HG02763 (cell line): Measurements from ENCODE around the gene CCDC172.

Experiments
- ATAC-seq: cut with Tn5 transposase; IDR thresholded peaks from one replicate; pipeline ENCODE4 v1.9.1; 2021; ENCODE audit warnings: mild to moderate bottlenecking, moderate library complexity; ENCODE audit not compliant: unreplicated experiment

Gene CCDC172, protein sequence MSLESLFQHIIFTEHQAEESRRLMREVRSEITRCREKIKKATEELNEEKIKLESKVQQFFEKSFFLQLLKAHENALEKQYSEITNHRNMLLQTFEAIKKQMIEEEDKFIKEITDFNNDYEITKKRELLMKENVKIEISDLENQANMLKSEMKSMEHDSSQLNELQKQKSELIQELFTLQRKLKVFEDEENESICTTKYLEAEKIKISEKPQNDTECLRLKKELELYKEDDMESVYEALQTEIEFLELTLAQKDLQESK

DNA sequence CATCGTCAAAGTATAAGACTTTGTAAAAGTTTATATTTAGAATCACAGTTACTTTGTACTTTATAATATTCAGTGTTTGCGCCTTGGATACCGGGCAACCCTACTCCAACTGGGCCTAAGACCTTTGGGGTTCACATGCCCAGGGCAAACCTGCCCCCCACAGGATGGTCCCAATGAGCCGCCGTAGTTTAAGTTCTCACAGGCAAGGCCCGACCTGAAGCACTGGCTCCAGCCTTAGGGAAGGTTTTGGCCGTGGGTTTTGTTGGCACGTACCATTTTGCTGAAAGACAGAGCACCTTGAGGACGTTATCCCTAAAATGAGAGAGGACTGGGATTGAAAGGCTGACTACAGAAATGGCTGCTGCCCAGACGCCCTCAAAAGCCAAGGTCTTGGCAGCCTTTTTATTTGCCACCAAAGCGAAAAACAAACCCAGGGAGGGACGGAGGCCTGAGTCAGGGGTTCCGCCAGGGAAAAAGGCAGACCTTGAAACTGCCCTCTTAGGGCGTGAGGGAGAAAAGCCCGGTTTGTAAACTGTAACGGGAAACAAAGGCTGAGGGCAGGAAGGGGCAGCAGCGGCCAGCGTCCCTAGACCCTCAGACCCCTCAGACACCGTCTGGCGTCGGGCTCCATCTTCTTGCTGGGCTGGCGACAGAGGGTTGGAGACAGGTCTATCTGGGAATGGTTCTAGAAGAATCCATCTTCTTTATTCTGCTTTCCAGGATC is at the start of gene CCDC172:
Gene CCDC172, plus strand, starts transcription at position 222 of the 724 bp plus-strand sequence. CDS start 564 bp downstream, outside the sequence.
- ATAC-seq = no peak

DNA sequence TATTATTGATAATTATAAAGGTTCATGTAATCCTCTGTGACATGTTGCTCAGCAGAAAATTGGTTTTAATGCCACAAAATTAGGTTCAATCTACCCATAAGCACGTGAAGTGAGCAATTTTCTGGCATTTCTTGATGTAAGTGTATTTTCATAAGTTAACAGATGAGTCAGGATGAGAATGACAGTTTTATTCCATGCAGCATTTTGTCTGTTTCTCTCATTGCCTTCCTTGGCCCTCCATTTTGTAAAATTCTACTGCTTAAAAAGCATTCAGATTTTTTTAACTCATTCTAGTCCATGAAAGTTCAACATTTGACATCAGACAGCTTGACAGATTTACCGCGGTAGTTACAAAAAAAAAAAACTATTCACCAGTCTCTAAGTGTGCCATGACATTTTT is 47.3 kb upstream of the CCDC172 start:
- no peak for ATAC-seq

DNA sequence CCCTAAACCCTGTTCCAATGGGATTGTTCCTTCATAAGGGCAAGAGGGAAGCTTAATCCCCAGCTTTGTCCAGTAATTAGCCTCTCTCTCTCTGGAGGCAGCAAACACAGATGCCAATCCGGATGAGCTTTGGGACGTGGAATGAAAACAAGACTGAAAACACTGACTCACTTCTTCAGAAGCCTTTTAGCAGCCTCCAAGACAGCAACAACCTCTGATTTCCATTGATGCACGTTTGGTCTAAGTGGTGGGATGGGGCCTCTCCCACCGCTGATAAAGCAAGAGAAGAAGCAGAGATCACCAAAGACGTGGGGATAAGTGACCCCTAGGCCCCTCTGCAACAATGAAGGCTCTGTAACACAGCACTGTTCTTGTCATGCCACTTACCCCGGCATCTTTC is 45.4 kb upstream of the CCDC172 start:
- ATAC-seq = no peak

DNA sequence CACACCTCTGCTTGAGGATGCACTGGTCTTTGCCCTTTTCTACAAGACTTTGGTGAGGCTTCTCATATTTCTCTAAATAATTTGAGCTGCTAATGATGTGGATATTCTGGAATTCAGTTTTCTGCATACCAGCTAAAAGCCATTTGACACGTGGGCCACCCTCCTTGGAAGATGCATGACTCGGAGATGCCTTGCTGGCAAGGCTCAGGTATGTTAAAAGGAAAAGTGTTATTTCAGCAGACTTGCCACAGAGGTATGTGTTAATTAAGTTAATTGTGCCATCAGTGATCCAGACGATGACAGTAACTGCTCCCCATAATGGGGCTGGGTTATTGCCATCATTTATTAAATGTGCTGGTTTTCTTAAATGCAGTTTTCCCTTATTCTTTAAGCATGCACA is 42.5 kb upstream of the CCDC172 start:
- no peak for ATAC-seq

DNA sequence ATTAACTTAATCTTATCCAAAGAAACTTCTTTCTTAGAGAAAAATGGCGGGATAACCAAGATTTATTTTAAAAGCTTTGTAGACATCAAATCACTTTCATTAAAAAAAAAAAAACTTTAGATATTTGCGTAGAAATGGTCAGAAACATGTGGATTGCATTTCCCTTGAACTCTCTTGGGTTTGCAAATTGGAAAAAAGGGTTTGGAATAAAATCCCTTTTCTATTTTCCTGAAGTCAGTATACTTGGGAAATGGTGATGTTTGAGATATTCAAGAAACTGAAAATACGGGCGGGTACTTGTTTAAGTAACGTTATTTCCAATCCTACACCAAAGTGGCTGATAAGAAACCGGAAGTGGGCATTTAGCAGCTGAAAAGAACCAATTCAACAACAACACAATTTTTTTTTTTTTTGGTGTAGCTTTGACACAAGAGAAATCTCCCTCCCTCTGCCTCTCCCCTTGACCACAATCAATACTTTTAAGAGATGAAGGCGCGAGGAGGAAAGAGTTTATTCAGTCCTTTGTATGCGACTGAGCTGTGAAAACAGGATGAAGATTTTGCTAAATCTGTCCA is 37.5 kb upstream of the CCDC172 start:
- ATAC-seq = no peak

DNA sequence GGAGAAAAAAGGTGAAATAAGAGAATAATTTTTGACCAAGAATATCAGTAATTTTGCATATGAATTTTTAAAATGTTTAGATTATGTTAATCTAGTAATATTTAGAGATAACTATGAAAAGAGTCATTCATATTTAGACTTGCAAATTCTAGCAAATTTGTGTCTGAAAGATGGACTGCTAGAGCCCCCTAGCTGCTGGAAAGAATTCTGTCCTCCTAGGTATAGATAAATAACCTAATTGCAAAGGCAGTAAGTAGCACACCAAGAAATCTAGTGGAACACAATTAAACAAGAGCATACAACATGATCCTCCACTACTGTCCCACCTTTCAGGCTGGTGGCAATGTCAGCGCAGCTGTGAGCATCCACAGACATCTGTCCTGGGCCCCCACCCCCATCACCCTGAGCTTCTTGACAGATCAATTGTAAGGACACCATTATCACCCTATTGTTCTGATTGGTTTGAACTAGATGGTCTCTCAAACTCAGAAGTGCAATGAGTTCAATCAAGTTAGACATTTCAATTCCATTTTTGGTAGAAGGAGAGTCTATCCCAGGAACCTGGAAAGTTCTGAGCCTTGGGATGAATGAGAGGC is 36.2 kb upstream of the CCDC172 start:
- no peak for ATAC-seq

DNA sequence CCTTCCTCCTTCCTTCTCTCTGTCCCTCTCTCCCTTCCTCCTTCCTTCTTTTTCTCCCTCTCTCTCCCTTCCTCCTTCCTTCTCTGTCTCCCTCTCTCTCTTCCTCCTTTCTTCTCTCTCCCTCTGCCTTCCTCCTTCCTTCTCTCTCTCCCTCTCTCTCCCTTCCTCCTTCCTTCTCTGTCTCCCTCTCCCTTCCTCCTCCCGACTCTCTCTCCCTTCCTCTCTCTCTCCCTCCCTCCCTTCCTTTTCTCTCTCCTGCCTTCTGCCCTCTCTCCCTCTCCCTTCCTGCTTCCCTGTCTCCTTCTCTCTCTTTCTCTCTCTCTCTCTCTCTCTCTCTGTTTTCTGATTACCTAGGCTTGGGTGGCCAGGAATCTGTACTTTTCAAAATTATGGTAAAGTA is 34.6 kb upstream of the CCDC172 start:
- no peak for ATAC-seq

DNA sequence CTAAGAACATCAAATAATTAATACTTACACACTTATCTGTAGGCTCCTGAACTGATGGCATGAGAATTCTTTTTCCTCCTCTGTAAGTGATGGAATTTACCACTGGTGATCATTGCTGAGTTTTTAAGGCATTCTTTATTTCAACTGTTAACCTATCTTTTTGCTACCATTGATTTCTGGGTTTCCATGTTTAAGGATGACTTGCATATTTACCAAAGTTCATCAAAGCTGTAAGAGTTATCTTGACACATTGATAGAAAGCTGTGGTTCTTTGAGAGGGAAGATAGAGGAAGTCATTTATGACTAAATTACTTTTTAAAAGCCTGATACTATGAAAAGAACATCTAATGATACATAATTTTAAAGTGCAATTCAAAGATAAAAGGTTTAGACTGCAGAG is 31.8 kb upstream of the CCDC172 start:
- no peak for ATAC-seq

DNA sequence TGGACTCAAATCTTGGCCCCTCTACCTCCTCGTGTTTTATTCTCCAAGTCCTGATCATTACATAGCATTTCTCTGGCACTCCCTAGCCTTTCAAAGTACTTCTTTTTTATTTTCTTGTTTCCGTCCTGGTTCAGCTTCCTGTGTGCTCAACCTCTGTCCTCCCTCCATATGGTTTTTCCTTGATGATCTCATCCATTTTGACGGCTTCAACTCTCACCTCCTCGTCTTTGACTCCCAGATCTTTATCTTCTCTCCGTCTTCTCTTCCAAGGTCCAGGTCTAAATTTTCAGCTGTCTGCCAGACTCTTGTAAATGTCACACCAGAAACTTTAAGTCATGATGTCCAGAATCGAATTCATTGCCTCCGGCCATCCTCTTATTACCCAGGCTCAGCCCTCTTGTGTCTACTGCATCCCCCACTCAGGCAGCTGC is 27.9 kb upstream of the CCDC172 start:
- ATAC-seq = no peak

DNA sequence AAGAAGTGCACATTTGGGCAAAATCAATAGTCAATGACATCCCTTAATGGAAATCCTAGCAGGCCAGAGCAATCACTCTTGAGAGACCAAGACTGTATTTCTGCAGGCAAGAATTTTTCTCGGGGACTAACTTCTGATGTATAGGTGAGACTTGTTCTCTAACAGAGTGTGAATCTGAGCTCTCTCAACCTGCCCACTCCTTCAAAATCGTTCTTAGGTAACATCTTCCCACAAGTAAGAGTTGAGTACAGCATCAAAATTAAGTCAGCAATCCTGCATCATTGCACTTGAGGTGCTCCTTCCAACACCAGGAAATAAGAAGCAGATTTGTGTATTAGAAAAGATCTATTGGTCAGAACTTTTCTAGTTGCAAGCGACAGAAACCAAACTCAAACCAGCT is 25.7 kb upstream of the CCDC172 start:
- ATAC-seq = no peak

DNA sequence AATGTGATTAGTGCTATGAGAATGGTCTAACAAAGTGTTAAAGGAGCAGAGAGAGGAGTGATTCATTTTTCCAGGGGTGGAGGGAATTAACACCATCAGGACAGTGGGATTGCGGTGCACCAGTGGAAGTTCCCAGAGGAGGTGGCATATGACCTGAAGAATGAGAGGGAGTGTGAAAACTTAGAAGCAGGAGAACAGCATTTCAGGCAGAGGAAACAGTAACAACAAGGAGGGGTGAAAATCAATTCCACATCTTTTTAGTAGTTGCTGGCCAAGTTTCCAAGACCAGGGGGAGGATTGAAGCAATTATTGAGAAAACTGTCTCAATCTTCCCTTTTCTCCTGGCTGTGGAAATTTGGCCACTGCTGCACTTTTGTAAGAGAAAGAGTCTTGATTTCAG is 23.7 kb upstream of the CCDC172 start:
- no peak for ATAC-seq

DNA sequence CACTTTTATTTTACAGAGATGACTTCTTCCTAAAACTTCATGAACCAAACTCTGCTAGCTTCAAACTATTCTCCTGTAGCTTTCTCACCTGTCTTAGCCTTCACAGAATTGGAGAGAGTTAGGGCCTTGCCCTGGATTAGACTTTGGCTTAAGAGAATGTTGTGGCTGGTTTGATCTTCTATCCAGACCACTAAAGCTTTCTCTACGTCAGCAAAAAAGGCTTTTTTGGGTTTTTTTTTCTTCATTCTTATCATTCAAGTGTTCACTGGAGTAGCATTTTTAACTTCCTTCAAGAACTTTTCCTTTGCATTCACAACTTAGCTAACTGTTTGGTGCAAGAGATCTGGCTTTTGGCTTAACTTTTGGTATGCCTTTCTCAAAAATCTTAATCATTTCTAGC is 19.3 kb upstream of the CCDC172 start:
- ATAC-seq = no peak

DNA sequence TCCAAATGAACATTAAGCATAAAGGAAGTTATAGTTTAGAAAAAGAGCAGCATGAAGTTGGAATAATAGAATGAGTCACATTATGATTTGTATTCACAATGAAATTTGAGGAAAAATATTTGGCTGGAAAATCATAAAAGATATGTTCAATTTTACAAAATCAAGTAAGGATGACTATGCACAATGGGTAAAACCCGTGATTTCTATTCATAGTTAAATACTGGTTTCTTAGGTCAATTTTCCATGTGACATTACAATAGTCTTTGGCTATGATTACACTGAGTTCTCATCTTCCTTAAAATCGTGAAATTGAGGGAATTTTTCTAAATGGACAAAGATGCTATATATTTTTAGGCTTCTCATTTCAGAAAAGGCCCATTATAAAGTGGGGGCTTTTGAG is 17.4 kb upstream of the CCDC172 start:
- ATAC-seq = no peak

DNA sequence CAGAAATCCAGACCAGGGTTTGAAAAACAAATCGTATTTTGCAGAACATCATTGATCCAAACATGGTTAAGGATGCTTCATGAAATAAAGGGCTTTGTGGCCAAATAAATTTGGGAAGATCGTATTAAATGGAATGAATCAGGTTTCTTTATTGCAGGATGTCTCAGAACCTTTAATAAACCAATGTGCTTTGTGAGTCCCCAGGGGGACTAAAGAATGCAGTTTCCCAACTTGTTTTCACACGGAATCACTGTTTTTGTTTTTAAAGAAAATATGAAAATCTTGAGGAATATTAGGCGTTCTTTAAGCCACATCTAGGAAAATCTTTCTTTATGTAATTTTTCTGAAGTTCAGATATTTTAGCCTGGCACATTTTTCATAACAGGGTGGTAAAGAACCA is 16.8 kb upstream of the CCDC172 start:
- ATAC-seq = no peak

DNA sequence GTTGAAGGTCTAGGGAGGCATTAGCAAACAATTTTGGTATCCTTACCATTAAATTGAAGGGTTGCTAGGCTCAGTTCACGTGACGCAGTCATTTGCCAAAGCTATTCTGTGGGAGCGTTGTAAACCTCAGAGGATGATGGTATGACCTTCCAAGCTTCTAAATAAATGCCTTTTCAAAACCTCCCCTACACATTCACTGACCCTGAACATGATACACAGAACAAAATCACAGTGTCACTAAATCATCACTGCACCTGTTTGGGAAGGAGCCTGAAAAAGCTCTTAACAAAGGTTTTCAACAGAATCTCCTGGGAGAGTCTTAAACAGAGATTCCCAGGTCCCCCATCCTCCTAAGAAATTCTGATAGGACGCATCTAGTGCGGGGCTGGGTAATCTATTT is 13.2 kb upstream of the CCDC172 start:
- ATAC-seq = no peak

DNA sequence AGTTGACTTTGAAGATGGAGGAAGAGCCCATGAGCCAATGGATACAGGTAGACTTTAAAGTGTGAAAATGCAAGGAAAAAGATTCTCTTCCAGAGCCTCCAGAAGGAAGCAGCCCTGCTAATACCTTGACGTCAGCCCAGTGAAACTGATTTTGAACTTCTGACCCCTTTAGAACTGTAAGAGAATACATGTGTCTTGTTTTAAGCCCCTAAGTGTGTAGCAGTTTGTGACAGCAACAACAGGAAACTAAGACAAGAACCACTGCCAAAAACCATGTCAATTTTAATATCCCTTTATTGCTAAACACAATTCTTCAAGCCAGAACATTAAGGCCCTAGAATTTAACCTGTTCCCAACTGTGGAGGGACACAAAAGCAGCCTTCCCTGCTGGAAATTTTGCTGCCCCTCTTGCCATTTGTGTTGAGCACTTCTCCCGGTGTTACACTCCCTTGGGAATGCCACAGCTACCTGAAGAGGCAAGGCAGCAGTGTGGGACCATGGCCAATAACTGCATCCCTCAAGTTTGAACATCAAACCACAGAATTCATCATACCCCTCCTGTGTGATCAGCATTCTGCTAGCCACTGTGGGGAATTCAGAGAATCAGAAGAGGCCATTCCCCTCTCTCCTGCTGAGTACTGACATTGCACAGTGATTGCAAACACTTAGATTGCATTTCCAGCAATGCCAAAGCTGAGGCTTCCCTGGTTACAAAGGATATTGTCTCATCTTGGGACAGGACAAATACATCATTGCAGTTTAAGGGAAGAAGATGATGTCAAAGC is 12.3 kb upstream of the CCDC172 start:
- ATAC-seq = no peak

DNA sequence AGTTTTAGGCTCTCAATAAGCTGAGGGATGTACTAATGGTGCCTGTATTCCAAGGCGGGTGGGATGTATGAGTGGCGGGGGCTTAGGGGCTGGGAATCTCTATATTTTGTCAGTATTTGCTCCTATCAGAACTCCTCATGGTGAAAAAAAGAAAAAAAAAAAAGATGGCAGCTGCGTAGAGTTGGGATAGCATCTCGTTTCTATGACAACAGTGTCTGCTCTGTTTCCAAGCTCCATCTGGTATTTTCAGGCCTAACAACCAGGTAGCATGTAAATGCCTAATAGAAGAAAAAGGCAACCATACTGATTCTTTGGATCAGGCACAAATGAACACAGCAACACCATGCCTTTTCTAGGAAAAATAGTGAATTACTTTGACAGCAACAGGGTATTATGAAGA is 11.7 kb upstream of the CCDC172 start:
- ATAC-seq = no peak

DNA sequence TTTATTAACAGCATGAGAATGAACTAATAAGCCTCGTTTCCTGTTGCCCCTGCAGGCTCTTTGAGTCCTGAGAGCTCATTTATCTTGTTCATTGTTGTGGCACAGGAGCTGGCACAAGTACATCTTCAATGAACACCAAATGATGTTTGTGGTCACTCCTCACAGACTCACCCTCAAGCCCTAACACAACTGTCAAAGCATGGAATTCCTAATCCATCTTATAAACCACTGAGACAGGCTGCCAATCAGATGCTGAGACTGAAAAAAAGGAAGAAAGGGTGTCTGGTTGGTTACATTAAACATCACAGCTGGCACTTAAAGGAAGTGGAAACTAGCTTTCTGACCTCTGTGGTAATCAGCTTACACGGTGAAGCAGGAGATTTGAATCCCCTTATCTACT is 7.7 kb upstream of the CCDC172 start:
- no peak for ATAC-seq

DNA sequence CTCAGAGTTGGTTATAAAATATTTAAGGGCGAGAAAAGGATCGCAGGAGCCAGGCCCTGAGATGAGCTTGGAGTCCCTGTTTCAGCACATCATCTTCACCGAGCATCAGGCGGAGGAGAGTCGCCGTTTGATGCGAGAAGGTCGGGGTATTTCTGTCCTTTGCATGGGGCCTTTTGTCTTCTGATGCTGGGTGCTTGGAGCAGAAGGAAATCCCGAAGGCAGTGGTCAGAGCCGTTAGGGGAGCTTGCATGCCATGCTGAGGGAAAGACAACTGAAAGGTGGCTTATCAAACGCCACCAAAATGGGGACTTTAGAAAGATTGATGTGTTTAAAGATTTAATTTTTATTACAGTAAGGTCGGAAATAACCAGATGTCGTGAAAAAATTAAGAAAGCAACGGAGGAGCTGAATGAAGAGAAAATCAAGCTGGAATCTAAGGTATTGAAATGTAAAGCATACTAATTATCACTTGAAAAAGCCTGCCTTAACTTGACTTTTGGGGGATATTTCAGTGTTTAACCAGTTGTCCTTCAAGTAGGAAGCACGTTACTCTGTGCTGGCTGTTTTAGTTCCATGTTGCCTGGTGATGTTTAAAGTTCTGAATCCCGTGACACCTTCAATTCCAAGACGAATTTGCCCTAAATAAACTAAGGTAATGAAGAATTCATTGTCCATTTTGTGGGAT is 845 bp downstream of the CCDC172 start:
- no peak for ATAC-seq

DNA sequence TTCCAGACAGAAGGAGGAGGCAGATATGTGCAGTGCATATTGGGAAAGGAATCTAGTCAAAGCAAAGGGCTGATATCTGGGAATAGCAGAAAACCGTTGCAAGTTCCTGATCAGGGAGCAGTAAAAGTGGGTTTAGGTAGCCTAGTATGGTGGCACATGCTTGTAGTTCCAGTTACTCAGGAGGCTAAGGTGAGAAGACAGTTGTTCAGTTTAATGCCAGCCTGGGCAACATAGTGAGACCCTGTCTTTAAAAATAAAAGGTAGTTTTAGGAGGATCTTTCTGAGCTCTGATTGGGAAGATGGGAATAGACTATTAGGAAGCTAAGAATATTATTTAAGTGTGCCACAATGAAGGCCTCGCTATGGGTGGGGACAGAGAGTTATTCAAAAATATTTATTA is 1.7 kb downstream of the CCDC172 start:
- no peak for ATAC-seq

DNA sequence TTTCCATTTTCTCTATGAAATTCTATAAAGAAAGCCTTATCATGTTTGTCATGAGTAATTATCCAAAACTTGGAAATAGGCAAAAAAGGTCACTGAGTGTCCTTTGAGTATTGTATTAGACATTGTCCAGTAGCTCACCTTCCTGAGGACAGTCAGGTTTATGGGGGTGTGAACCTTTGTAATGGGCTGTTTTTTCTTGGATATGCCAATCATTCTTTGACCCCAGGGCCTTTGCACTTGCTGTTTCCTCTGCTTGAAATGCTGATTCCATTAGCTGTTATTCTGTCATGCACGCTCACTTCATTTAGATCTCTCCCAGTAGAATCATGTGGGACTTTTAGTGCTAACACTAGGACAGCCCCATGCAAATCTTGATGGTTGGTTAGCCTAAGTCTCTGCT is 4.9 kb downstream of the CCDC172 start:
- ATAC-seq = no peak
